ENCODE results near the gene ZFYVE1.

- TF ChIP-seq CTCF (IDR thresholded peaks at IDR 0.05) (no peak), POLR2A (IDR thresholded peaks at IDR 0.05) (no peak)
Measured at GRCh38 chr14:72957213-72957612, 69.7 kb downstream of the ZFYVE1 start.
